RWPE1 (cell line): ENCODE data around the gene ILF2.

Source experiments
- CTCF ChIA-PET: fragments of 350-600 bp; sonication (Branson Sonifier 250); formaldehyde crosslinking; extraction: SDS; loops from one replicate; lab custom pipeline; 2021; lab: Yijun Ruan, JAX
- POLR2A ChIA-PET: fragments of 400-600 bp; formaldehyde crosslinking; extraction: SDS; loops from one replicate; lab custom pipeline; 2020; ENCODE audit warnings: antibody characterized with exemption; ENCODE audit not compliant: low non-redundant PET; lab: Yijun Ruan, JAX
- DNase-seq: peaks from one replicate; pipeline ENCODE4 v3.0.0; 2012; ENCODE audit warnings: low spot score
- H3K27ac ChIP-seq: fragments of 450-650 bp; 2 replicates; pipeline ENCODE4 v1.5.1; 2017
- TF ChIP-seq, protein P1 (sequence below): fragments of 450-650 bp; conservative IDR thresholded peaks from 2 replicates; pipeline ENCODE4 v1.5.1; 2017; ENCODE audit warnings: low read depth, mild to moderate bottlenecking

ILF2 gene

DNA sequence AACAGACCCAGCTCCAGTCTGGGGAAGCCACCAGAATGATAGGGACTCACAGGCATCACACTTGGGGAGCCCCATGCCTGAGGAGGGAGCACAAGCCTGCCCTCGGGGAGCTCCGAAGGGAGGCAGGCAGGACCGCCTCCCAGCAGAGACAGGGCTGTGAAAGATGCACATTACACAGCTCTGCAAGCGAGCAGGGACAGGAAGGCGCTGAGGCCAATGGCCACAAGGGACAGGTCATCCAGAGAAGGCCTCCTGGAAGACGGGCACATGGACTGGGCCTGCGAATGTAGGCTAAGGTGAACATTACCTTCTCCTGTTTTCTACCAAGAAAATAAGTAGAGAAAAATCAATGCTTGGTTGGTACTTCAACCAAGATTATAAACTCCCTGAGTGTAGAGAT lies 11.9 kb upstream of the ILF2 start:
- ChIA-PET POLR2A (no interaction called here), CTCF (no interaction called here)
- H3K27ac ChIP-seq, result no peak overlapping the region
- no peak for DNase-seq
- TF ChIP-seq, protein P1, sequence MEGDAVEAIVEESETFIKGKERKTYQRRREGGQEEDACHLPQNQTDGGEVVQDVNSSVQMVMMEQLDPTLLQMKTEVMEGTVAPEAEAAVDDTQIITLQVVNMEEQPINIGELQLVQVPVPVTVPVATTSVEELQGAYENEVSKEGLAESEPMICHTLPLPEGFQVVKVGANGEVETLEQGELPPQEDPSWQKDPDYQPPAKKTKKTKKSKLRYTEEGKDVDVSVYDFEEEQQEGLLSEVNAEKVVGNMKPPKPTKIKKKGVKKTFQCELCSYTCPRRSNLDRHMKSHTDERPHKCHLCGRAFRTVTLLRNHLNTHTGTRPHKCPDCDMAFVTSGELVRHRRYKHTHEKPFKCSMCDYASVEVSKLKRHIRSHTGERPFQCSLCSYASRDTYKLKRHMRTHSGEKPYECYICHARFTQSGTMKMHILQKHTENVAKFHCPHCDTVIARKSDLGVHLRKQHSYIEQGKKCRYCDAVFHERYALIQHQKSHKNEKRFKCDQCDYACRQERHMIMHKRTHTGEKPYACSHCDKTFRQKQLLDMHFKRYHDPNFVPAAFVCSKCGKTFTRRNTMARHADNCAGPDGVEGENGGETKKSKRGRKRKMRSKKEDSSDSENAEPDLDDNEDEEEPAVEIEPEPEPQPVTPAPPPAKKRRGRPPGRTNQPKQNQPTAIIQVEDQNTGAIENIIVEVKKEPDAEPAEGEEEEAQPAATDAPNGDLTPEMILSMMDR, result no peak

DNA sequence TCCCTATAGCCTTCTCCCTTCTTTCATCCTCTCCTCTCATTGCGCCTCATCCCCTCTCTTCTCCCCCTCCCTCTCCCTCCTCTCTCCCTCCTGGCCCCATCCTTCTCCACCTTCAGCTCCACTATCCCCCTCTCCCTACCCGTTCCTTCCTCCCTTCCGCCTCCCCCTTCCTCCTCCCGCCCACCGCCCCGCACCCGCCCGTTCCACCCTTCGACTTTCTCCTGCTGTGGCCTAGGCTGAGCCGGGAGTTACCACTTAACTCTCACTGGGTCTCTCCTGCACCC lies 9.3 kb upstream of the ILF2 start:
- H3K27ac ChIP-seq, result no peak overlapping the region
- ChIA-PET CTCF (interaction anchor here (0.6 to 0.7 kb wide), 5 partner anchors 25 to 360 kb away, joined by 3 to 4 read pairs (median 4); no protein-coding TSS in a partner anchor), POLR2A (no interaction called here)

DNA sequence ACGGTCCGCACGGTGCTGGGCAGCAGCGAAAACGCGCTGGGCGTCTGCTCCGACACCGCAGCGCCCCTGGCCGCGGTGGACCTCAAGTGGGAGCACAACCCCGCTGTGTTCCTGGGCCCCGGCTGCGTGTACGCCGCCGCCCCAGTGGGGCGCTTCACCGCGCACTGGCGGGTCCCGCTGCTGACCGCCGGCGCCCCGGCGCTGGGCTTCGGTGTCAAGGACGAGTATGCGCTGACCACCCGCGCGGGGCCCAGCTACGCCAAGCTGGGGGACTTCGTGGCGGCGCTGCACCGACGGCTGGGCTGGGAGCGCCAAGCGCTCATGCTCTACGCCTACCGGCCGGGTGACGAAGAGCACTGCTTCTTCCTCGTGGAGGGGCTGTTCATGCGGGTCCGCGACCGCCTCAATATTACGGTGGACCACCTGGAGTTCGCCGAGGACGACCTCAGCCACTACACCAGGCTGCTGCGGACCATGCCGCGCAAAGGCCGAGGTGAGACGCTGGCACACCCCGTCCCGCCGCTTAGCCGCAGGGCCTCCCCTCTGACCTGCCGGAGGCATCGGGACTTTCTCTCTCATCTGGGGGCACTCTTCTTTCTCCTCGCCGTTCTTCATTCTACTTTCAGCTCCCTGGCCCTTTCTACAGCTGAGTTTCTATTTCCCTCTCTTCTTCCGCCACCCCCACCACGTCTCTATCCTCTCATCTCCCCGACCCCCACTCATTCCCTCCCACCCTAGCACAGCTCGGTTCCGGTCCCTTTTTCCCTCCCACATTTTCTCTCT lies 8.7 kb upstream of the ILF2 start:
- H3K27ac ChIP-seq, result no peak overlapping the region
- TF ChIP-seq, protein P1, result peak; percentile 28; the same call in 1 of the 2 replicates
- ChIA-PET POLR2A (no interaction called here), CTCF (interaction anchor here (0.6 to 1.9 kb wide), 8 partner anchors 29 to 427 kb away, joined by 3 to 11 read pairs (median 3); no protein-coding TSS in a partner anchor)
- DNase-seq, result no peak

More for the DNA sequence above, 9.3 kb upstream of the ILF2 start:
- TF ChIP-seq, protein P1, result no peak
- DNase-seq, result no peak

DNA sequence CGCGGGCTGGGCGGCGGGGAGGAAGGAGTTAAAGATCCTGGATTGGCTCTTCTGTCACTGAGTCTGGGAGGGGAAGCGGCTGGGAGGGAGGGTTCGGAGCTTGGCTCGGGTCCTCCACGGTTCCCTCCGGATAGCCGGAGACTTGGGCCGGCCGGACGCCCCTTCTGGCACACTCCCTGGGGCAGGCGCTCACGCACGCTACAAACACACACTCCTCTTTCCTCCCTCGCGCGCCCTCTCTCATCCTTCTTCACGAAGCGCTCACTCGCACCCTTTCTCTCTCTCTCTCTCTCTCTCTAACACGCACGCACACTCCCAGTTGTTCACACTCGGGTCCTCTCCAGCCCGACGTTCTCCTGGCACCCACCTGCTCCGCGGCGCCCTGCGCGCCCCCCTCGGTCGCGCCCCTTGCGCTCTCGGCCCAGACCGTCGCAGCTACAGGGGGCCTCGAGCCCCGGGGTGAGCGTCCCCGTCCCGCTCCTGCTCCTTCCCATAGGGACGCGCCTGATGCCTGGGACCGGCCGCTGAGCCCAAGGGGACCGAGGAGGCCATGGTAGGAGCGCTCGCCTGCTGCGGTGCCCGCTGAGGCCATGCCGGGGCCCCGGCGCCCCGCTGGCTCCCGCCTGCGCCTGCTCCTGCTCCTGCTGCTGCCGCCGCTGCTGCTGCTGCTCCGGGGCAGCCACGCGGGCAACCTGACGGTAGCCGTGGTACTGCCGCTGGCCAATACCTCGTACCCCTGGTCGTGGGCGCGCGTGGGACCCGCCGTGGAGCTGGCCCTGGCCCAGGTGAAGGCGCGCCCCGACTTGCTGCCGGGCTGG lies 7.9 kb upstream of the ILF2 start, which contains the start of gene NPR1:
Gene NPR1 (plus strand): TSS at position 170 of the 818 bp plus-strand sequence. CDS start 421 bp downstream, at position 591.
- no peak for DNase-seq
- TF ChIP-seq, protein P1, result no peak
- peak within 1 kb of the TSS; percentile 16; the same call in 1 of the 2 replicates for H3K27ac ChIP-seq
- CTCF ChIA-PET, result interaction anchor here (0.6 to 1.9 kb wide), 9 partner anchors 9 to 428 kb away, joined by 3 to 11 read pairs (median 4); no protein-coding TSS in a partner anchor
- POLR2A ChIA-PET, result no interaction called here

DNA sequence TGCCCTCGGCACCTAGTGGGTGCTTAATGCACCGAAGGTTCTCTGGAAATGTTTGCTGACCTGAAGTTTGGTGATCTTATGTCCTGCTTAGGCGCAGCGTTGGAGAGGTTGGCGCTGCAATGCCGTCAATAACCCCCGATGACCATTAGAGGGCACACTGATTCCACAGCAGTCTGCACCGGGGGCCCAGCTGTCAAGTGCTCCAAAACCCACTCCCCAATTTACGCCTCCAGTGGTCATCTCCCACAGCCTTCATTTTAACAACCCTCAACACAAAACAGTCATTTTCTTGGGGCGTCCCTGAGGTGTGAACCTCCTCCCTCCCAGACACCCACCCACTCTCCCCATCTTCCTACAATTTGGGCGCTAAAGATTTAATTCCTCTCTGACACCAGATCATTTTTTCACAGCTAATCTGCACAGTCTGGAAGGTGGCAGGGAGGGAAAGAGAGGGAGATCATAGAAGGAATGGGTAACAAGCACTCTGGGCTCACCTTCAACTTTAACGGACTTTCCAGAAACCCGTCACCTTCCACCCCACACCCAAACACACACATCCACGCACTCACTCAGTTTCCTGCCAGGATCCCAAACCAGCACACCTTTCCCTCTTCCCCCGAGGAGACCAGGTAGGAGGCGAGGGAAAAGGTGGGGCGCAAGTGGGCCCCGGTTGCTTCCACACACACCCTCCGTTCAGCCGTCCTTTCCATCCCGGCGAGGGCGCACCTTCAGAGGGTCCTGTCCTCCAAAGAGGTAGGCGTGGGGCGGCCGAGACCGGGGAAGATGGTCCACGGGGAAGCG lies 7.1 kb upstream of the ILF2 start:
- TF ChIP-seq, protein P1, result peak; percentile 96
- peak; percentile 60 for DNase-seq
- ChIA-PET POLR2A (no interaction called here), CTCF (interaction anchor here (0.5 to 1.9 kb wide), 15 partner anchors 9 to 99 kb away, joined by 3 to 11 read pairs (median 4); no protein-coding TSS in a partner anchor)
- H3K27ac ChIP-seq, result peak overlapping the region; percentile 16; the same call in 1 of the 2 replicates
